Prostate gland (tissue), 2 donors: ENCODE data around the gene TARDBP. TPM values are rescaled to one million over a fixed set of nuclear protein-coding genes. Genes with fewer than 3 reads are reported as not detected.

Experiments
- DNase-seq: peaks from one replicate; pipeline ENCODE4 v3.0.0-alpha.2; 2019; ENCODE audit warnings: low spot score
- H3K27ac ChIP-seq, 2 donors: fragments of 200-600 bp; sonication (generic); 2 replicates each; pipeline ENCODE4 v1.5.1; 2017 to 2019
- H3K27me3 ChIP-seq: fragments of 200-600 bp; sonication (generic); replicated peaks from 2 replicates; pipeline ENCODE4 v1.5.1; 2019; ENCODE audit not compliant: insufficient read depth
- H3K36me3 ChIP-seq, 2 donors: fragments of 200-600 bp; sonication (generic); 1 replicate in 1 of 2; 2 replicates in 1 of 2; pipeline versions ENCODE4 v1.5.1 to v1.8.1; 2017 to 2019
- H3K4me1 ChIP-seq: fragments of 200-600 bp; sonication (generic); replicated peaks from 2 replicates; pipeline ENCODE4 v1.5.1; 2019
- H3K4me3 ChIP-seq, 2 donors: fragments of 200-600 bp; sonication (generic); 2 replicates each; pipeline ENCODE4 v1.5.1; 2017 to 2019
- H3K9me3 ChIP-seq: fragments of 200-600 bp; sonication (generic); 2 replicates; pipeline ENCODE4 v1.5.1; 2017
- CTCF ChIP-seq, 4 experiments: fragments of 200-600 bp in 2 of 4; fragments of 450-650 bp in 2 of 4; sonication (generic) in 2 of 4; IDR thresholded peaks; 1 replicate in 3 of 4; 2 replicates in 1 of 4; pipeline ENCODE4 v1.5.1; 2016 to 2019; ENCODE audit warnings: antibody characterized with exemption in 4 of 4, mild to moderate bottlenecking in 2 of 4, moderate library complexity in 2 of 4
- POLR2A ChIP-seq: fragments of 450-650 bp; IDR thresholded peaks from one replicate; pipeline ENCODE4 v1.6.1; 2016; ENCODE audit warnings: antibody characterized with exemption, mild to moderate bottlenecking
- POLR2AphosphoS5 ChIP-seq: sonication (generic); formaldehyde crosslinking; IDR thresholded peaks from one replicate; pipeline ENCODE4 v1.6.1; 2017; ENCODE audit warnings: antibody characterized with exemption
- WGBS: methylation state at CpG from one replicate; pipeline ENCODE4 v1.1.5; 2018; 5-methylcytosine and 5-hydroxymethylcytosine counted together
- intact Hi-C: fragments of 100-400 bp; cut with DNase I; formaldehyde crosslinking; loops from one replicate; pipeline ENCODE4 v1.14.2; 2022
- total RNA-seq, 2 donors: library from RNA; depleted of rRNA; stranded (reverse); fragments of >200 nt; gene quantifications; one replicate each; pipeline ENCODE4 v1.1.0, GENCODE V29; 2016

The TARDBP gene
- total RNA-seq, 2 donors from 2014 or later: 93.7 to 151 TPM

DNA sequence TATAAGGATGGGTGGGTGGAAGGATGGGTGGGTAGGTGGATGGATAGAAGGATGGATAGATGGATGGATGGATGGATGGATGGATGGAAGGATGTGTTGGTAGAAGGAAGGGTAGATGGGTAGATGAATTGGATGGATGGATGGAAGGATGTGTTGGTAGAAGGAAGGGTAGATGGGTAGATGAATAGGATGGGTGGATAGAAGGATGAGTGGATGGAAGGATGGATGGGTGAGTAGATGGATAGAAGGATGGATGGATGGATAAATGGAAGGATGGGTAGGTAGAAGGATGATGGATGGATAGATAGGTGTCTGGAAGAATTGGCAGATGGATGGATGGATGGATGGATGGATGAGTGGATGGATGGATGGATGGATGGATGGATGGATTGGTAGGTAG is 28.6 kb downstream of the TARDBP start:
- H3K27me3 ChIP-seq: no peaks in the 10 kb centered on the region
- no peak overlapping the region for H3K27ac ChIP-seq
- intact Hi-C loops: no loop called here
- H3K36me3 ChIP-seq: no peaks in the 10 kb centered on the region
- H3K4me3 ChIP-seq: no peak overlapping the region
- TF ChIP-seq CTCF (IDR thresholded peaks at IDR 0.05): no peak
- no peak for TF ChIP-seq POLR2AphosphoS5
- no peaks in the 10 kb centered on the region for H3K4me1 ChIP-seq
- no peaks in the 10 kb centered on the region for H3K9me3 ChIP-seq
- DNase-seq: no peak

GRCh38 chr1:11042065-11042464 is 29.6 kb downstream of the TARDBP start:
- H3K36me3 ChIP-seq: no peaks in the 10 kb centered on the region
- intact Hi-C loops: no loop called here
- no peaks in the 10 kb centered on the region for H3K27me3 ChIP-seq
- H3K9me3 ChIP-seq: no peaks in the 10 kb centered on the region
- no peak overlapping the region for H3K4me3 ChIP-seq
- 82% methylated on average over 3 of the region's 3 CpGs for WGBS
- no peak overlapping the region for H3K27ac ChIP-seq
- DNase-seq: no peak
- TF ChIP-seq POLR2AphosphoS5 (no peak), POLR2A (no peak), CTCF (IDR thresholded peaks at IDR 0.05) (no peak)
- no peaks in the 10 kb centered on the region for H3K4me1 ChIP-seq

- intact Hi-C loops: no loop called here
- WGBS: 79% methylated on average over 19 of the region's 19 CpGs
- no peak for TF ChIP-seq POLR2A
- no peak for TF ChIP-seq CTCF (IDR thresholded peaks at IDR 0.05)
- TF ChIP-seq POLR2AphosphoS5: no peak
- H3K27ac ChIP-seq: no peak overlapping the region
- H3K4me3 ChIP-seq: no peak overlapping the region
- H3K27me3 ChIP-seq: no peaks in the 10 kb centered on the region
- DNase-seq: no peak
- no peaks in the 10 kb centered on the region for H3K36me3 ChIP-seq
- H3K4me1 ChIP-seq: no peaks in the 10 kb centered on the region
- no peaks in the 10 kb centered on the region for H3K9me3 ChIP-seq
Measured at GRCh38 chr1:11042995-11043874, 30.8 kb downstream of the TARDBP start.

DNA sequence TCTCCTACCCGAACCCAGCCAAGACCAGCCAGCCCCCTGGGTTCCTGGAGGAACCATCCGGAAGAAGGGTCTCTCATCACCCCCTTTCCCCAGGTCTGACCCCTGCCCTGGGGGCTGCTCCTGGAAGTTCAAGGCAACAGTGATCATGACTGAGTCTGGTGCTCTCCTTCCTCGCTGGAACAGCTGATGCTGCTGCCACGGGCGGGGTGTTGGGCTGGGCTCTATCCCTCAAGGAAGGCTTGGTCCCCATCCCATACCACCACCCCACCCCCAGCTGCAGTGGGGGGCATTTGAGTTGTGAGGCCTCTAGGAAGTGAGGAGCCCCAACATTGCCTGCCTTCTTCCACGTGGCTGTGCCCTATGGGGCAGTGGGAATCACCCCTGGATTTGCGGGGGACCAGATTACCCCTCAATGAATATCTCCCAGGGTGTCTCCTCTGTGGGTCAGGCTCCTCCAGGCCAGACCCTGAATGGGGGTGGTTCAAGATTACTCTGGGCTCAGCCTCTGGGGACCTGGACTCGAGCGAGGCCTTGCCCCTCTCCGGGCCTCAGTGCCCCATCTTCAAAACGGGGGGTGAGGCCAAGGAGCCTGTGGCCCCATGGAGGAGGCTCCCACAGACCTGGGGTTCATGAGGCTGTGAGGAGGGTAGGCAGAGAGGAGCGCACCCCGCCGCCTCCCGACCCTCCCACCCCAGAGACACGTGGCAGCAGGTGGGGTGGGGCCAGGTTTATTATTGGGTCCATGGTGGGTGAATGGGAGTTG is 31.8 kb downstream of the TARDBP start:
- Histone ChIP-seq H3K4me1 (no peaks in the 10 kb centered on the region), H3K27ac (no peak overlapping the region), H3K9me3 (no peaks in the 10 kb centered on the region), H3K36me3 (no peaks in the 10 kb centered on the region), H3K4me3 (no peak overlapping the region), H3K27me3 (no peaks in the 10 kb centered on the region)
- WGBS: 77% methylated on average over 12 of the region's 16 CpGs
- DNase-seq: no peak
- TF ChIP-seq POLR2AphosphoS5 (no peak), CTCF (IDR thresholded peaks at IDR 0.05) (no peak), POLR2A (no peak)
- intact Hi-C loops: no loop called here
